Mesodermal cell (in vitro differentiated cells): ENCODE data around the gene SLC2A4RG.
"Not testable (repeated sequence)": the region's sequence is repeated elsewhere in the genome, so short reads cannot be mapped to it uniquely, and the experiment has no call there.

Source experiments
- H3K27ac ChIP-seq: 2 replicates; pipeline ENCODE4 v1.7.0; 2013; ENCODE audit warnings: mild to moderate bottlenecking, low read depth, low read length, moderate library complexity; ENCODE audit not compliant: severe bottlenecking
- H3K36me3 ChIP-seq: 2 replicates; pipeline ENCODE4 v1.7.1; 2013; ENCODE audit warnings: mild to moderate bottlenecking, low read length, moderate library complexity; ENCODE audit not compliant: control insufficient read depth, insufficient read depth
- H3K4me1 ChIP-seq: one replicate; pipeline ENCODE4 v1.7.1; 2013; ENCODE audit warnings: mild to moderate bottlenecking, low read length; ENCODE audit not compliant: insufficient read depth, control insufficient read depth, poor library complexity, severe bottlenecking
- H3K4me3 ChIP-seq: 2 replicates; pipeline ENCODE4 v1.7.0; 2013; ENCODE audit warnings: low read length, control low read depth, mild to moderate bottlenecking; ENCODE audit not compliant: insufficient read depth, poor library complexity, severe bottlenecking; ENCODE audit errors: extremely low read depth
- H3K9me3 ChIP-seq: 2 replicates; pipeline ENCODE4 v1.7.1; 2013; ENCODE audit warnings: mild to moderate bottlenecking, low read length, moderate library complexity; ENCODE audit not compliant: control insufficient read depth
- WGBS, 2 experiments: methylation state at CpG; one replicate each; pipeline ENCODE4 v1.1.5; 2013; ENCODE audit warnings: missing lambda C conversion rate in 2 of 2; ENCODE audit not compliant: insufficient coverage in 2 of 2; 5-methylcytosine and 5-hydroxymethylcytosine counted together

Gene SLC2A4RG

GRCh38 chr20:63775096-63775978 is 35.8 kb downstream of the SLC2A4RG start:
- Histone ChIP-seq H3K27ac (peak overlapping the region; percentile 45), H3K9me3 (no peaks in the 10 kb centered on the region), H3K4me1 (peaks cover 27% of the 10 kb centered on the region), H3K4me3 (no peak overlapping the region), H3K36me3 (peaks cover 22% of the 10 kb centered on the region)
- WGBS, 2 experiments: 18 to 27% methylated on average over 59 to 64 of the region's 67 CpGs

- not testable (repeated sequence) for H3K36me3 ChIP-seq, H3K9me3 ChIP-seq, H3K4me3 ChIP-seq, H3K27ac ChIP-seq
- WGBS, 2 experiments: 95% methylated on average over 14 to 20 of the region's 23 CpGs
- peaks cover 27% of the 10 kb centered on the region for H3K4me1 ChIP-seq
Measured at GRCh38 chr20:63776875-63777274, 37.3 kb downstream of the SLC2A4RG start.

DNA sequence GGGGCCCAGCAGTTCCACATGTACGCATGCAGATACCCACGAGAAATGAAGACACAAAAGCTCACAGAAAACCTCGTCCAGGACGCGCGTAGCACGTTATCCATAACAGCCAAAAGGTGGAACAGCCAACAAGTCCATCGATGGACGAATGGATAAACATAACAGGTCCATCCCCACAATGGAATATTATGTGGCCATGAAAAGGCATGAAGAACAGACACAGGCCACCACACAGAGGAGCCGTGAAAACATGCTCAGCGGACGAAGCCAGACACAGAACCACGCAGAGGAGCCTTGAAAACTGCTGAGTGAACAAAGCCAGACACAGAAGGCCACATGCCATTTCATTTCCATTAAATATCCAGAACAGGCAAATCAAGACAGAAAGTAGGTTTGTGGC is 38.0 kb downstream of the SLC2A4RG start:
- no peak overlapping the region for H3K4me3 ChIP-seq
- 98 to 100% methylated on average over 12 of the region's 13 CpGs for WGBS, 2 experiments
- H3K36me3 ChIP-seq: peaks cover 8% of the 10 kb centered on the region
- H3K4me1 ChIP-seq: peaks cover 27% of the 10 kb centered on the region
- peak overlapping the region; percentile 53 for H3K27ac ChIP-seq
- H3K9me3 ChIP-seq: no peaks in the 10 kb centered on the region

DNA sequence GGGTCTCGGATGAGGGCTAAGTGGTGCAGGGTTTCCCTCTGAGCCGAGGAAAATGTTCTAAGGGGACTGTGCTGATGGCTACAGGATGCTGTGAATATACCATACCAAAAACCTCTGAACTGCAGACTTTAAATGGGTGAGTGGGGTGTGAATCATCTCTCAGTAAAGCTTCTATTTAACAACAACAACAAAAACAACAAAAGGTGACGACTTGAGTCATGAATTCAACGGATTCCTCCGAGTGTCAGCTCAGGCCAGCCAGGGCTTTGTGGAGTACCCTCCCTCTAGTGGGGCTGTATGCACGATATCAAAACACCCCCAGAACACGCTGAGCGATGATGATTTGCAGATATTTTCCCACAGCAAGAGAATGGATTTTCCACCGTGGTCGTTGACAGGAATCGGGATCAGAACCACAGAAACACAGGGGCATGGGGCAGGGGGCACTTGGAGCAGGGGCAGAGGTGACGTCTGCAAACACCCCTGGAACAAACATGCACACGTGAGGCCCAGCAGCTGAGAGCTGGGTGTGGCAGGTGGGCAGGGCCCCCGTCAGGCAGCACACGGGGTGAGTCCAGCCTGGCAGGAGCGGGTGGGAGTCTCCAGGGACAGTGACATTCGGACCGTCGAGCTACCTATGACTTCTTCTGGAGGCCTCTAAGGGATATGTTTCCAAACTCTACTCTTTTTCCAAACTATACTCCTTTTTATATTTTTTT is 38.6 kb downstream of the SLC2A4RG start:
- H3K4me3 ChIP-seq: no peak overlapping the region
- 63 to 70% methylated on average over 16 to 17 of the region's 19 CpGs for WGBS, 2 experiments

GRCh38 chr20:63778857-63779256 is 39.3 kb downstream of the SLC2A4RG start:
- WGBS, 2 experiments: 84 to 90% methylated on average over 3 of the region's 9 CpGs
- Histone ChIP-seq H3K27ac (peak overlapping the region; percentile 53), H3K9me3 (no peaks in the 10 kb centered on the region), H3K36me3 (peaks cover 13% of the 10 kb centered on the region), H3K4me1 (peaks cover 20% of the 10 kb centered on the region), H3K4me3 (no peak overlapping the region)

More for the DNA sequence above, 38.6 kb downstream of the SLC2A4RG start:
- H3K9me3 ChIP-seq: no peaks in the 10 kb centered on the region
- peak overlapping the region; percentile 53 for H3K27ac ChIP-seq
- peaks cover 24% of the 10 kb centered on the region for H3K4me1 ChIP-seq
- H3K36me3 ChIP-seq: peaks cover 8% of the 10 kb centered on the region

GRCh38 chr20:63781181-63781580 is 41.6 kb downstream of the SLC2A4RG start:
- Histone ChIP-seq H3K4me1 (peaks cover 14% of the 10 kb centered on the region), H3K9me3 (no peaks in the 10 kb centered on the region), H3K36me3 (peaks cover 18% of the 10 kb centered on the region), H3K27ac (no peak overlapping the region), H3K4me3 (no peak overlapping the region)
- WGBS, 2 experiments: 95 to 98% methylated on average over 11 to 14 of the region's 14 CpGs

- Histone ChIP-seq H3K9me3 (no peaks in the 10 kb centered on the region), H3K27ac (no peak overlapping the region), H3K36me3 (peaks cover 19% of the 10 kb centered on the region), H3K4me3 (no peak overlapping the region), H3K4me1 (peaks cover 14% of the 10 kb centered on the region)
- WGBS, 2 experiments: 82 to 87% methylated on average over 17 to 18 of the region's 18 CpGs
Measured at GRCh38 chr20:63782051-63782471, 42.5 kb downstream of the SLC2A4RG start.

- Histone ChIP-seq H3K4me3 (no peak overlapping the region), H3K36me3 (peaks cover 23% of the 10 kb centered on the region), H3K4me1 (peaks cover 13% of the 10 kb centered on the region), H3K9me3 (no peaks in the 10 kb centered on the region), H3K27ac (no peak overlapping the region)
- WGBS, 2 experiments: 93% methylated on average over 8 to 9 of the region's 12 CpGs
Measured at GRCh38 chr20:63782521-63782971, 43.0 kb downstream of the SLC2A4RG start.

DNA sequence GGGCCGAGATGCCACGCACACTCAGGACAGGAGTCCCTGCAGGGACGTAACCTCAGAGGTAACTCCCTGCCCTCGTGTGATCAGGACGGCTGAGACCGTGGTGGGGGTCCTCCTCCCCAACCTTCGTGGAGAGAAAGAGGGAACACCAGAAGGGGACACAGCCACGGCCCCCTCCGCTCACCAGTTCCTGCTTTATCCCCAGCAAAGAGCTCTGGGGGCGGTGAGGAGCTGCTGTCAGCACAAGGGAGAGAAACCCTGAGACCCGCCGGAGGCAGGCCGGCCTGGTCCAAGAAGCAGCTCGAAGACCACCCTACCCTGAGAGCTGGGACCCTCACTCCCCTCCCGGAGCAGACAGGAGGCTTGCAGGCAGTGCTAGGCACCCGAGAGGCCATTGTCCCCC is 44.4 kb downstream of the SLC2A4RG start:
- no peak overlapping the region for H3K4me3 ChIP-seq
- H3K9me3 ChIP-seq: no peaks in the 10 kb centered on the region
- 96 to 98% methylated on average over 16 of the region's 16 CpGs for WGBS, 2 experiments
- H3K4me1 ChIP-seq: no peaks in the 10 kb centered on the region
- H3K36me3 ChIP-seq: peaks cover 32% of the 10 kb centered on the region
- H3K27ac ChIP-seq: no peak overlapping the region

- WGBS, 2 experiments: 85 to 90% methylated on average over 8 to 14 of the region's 14 CpGs
- no peak overlapping the region for H3K4me3 ChIP-seq
- no peaks in the 10 kb centered on the region for H3K9me3 ChIP-seq
- H3K4me1 ChIP-seq: no peaks in the 10 kb centered on the region
- H3K36me3 ChIP-seq: peaks cover 46% of the 10 kb centered on the region
- H3K27ac ChIP-seq: no peak overlapping the region
Measured at GRCh38 chr20:63785691-63786131, 46.1 kb downstream of the SLC2A4RG start.
